HTR-8/SVneo (cell line): Measurements from ENCODE around the gene DNAL1.

ENCODE experiments used
- DNase-seq: peaks from one replicate; pipeline ENCODE4 v3.0.0; 2011; ENCODE audit warnings: low spot score, mixed read lengths; ENCODE audit not compliant: insufficient read length
- FAIRE-seq: peaks from 2 replicates; lab custom pipeline; 2011; peaks lifted over from hg19 to GRCh38; lab: Jason Lieb, UNC

Gene DNAL1

GRCh38 chr14:73721101-73721821 lies 76.5 kb downstream of the DNAL1 start:
- FAIRE-seq, result peak; percentile 58
- no peak for DNase-seq

GRCh38 chr14:73722581-73722980 lies 77.8 kb downstream of the DNAL1 start:
- no peak for DNase-seq
- FAIRE-seq, result peak; percentile 85

DNA sequence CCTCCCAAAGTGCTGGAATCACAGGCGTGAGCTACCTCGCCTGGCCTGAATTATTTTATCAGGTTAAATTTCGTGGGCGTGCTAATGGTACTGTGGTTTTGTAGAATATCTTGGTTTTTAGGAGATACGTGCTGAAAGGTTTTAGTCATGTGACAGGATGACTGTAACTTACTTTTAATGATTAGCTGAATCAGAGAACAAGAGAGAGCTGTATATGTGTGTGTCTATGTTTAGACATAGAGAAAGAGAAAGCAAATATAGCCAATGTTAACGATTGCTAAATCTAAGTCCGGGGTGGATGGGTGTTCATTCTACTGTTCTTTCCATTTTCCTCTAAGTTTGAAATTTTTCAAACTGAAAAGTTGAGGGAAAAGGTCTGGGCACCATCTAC lies 78.6 kb downstream of the DNAL1 start:
- FAIRE-seq, result peak; percentile 79
- DNase-seq, result no peak

GRCh38 chr14:73723797-73724661 lies 79.2 kb downstream of the DNAL1 start:
- FAIRE-seq, result peak; percentile 98
- peak; percentile 91 for DNase-seq

GRCh38 chr14:73724696-73725095 lies 79.9 kb downstream of the DNAL1 start:
- FAIRE-seq, result no peak

DNA sequence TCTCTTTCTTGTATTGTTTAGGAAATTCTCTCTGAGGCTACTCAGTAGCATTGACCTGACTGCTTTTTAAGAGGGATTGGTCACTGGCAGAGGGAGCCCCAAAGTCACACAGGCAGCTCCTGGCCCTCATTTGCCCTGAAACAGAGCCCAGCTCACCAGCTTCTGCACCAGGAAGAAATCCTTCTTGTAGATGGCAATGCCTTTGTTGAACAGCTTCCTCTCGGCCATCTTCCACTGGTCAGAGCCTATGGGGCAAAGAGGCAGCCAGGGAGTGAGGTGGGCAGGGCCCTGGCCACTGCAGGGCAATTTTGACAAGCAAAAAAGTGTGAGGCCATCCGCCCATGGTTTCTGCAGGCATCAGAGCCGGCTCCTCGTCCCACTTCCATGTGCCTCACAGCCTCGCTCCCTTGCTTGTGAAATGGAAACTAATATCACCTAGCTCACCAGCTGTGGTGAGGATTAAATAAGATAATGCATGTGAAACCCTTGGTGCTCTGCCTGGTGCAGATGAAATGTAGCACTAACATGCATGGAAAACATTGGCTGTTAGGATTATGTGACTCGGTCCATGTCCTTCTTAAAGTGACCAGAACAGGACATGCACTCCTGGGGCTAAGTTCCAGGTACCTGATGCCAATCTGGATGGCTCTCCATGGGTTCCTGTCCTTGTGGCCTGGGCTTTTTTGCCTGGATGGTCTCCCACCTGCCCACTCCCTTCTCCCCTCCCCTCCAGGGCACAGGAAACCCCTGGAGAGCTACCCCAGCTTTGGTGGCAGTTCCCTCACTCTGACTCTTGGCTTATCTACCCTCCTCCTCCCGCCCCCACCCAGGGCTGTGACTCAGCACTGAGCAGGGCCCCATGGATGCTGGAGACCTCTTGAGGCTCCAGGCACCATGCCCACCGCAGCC lies 80.6 kb downstream of the DNAL1 start:
- no peak for DNase-seq
- peak; percentile 85 for FAIRE-seq

More at GRCh38 chr14:73724696-73725095, 79.9 kb downstream of the DNAL1 start:
- DNase-seq, result no peak

GRCh38 chr14:73726025-73726961 lies 81.5 kb downstream of the DNAL1 start:
- FAIRE-seq (peak; percentile 52), DNase-seq (no peak)

DNA sequence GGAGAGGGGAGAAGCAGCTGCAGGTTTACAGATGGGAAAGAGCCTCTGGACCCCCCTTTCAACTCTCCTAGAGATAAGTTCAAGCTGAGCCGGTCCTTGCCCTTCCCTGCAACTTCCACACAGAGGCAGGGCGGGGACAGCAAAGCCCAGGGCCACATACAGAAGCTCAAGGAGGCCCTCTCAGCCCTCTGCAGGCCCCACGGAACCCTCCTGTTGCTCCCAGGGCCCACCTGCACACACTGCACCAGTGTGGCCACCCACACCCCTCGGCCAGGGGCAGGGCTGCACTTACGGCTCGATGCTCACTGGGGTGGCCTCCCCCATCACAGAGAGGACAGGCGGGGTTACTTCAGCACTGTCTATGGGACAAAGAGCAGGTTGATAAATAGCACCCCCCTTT lies 82.4 kb downstream of the DNAL1 start:
- FAIRE-seq (peak; percentile 33), DNase-seq (no peak)

DNA sequence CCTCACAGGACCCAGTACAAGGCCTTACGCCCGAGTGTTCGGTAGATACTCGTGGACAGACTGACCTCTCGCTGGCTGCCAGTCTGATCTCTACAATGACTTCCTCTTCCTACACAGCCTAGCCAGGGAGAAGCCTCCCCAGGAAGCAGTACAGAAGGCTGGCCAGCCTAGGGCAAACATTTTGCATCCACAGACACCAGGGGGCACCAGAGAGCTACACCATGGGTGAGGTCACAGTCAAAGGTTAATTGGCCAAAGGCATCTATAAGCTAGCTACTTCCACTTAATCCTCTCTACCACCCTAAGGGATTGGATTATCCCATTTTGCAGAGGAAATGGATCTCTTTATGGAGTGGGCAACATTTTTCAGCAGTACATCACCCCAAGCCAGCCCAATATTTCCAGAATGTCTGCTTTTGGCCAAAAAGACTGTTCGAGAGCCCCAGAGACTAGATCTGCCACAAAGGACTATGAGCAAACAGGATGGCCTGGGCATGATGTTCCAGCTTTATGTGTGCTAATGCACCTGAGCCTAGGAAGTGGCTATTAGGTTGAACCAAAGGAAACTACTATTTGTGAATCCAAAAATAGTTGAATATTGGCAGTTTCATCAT lies 84.0 kb downstream of the DNAL1 start:
- peak; percentile 95 for DNase-seq
- FAIRE-seq, result peak; percentile 97

DNA sequence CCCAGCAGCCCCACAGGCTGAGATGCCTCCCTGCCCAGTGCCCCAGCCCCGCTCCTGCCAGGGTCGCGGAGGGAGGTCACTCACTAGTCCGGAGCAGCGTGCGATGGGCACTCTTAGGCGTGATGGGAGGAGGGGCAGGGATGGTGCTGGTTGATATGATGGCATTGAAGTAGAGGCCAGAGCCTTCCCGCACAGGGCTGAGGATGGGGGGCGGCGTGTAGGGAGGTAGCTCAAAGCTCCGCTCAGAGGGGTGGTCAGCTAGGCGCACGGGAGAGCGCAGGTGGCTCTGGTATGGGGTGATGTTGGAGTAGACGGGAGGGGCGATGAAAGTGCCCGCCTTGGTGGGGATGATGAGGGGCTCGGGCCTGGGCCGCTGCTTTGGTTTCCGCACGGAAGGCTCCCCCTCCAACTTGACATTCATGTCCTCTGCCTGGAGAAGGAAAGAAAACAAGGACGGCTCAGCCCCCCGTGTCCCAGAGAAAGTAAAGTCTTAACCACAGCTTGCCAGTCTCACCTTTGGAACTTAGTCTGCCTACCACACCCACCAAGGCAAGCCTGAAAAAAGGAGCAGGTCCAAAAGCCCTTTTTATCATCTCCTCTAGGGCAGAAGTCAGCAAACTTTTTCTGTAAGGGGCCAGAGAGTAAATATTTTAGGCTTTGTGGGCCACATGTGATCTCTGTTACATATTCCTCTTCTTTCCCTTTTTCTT lies 84.9 kb downstream of the DNAL1 start:
- FAIRE-seq (peak; percentile 26), DNase-seq (no peak)

DNA sequence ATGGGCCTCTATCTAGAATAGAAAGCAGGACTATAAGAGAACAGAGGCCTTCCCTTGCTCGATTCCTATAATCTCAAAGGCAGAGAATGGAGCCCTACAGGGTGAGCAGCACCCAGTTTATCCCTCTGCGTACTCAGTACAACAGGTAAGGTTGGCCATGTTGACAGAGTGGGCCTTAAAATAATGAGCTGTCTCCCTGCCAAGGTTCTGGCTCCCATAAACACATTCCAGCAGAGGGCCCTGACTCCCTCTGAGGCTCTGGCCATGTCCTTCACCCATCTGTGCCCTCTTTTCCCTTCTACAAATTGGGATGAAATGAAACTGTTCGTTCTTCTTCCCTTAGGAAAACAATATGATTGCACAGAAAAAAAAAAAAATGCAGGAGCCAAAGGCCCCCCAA lies 86.3 kb downstream of the DNAL1 start:
- no peak for DNase-seq

GRCh38 chr14:73732006-73732405 lies 87.2 kb downstream of the DNAL1 start:
- DNase-seq (no peak), FAIRE-seq (no peak)

More for the DNA sequence above, 86.3 kb downstream of the DNAL1 start:
- no peak for FAIRE-seq

GRCh38 chr14:73736842-73737241 lies 92.1 kb downstream of the DNAL1 start:
- DNase-seq (no peak), FAIRE-seq (no peak)

GRCh38 chr14:73738518-73739173 lies 93.9 kb downstream of the DNAL1 start:
- no peak for DNase-seq
- FAIRE-seq, result peak; percentile 20

DNA sequence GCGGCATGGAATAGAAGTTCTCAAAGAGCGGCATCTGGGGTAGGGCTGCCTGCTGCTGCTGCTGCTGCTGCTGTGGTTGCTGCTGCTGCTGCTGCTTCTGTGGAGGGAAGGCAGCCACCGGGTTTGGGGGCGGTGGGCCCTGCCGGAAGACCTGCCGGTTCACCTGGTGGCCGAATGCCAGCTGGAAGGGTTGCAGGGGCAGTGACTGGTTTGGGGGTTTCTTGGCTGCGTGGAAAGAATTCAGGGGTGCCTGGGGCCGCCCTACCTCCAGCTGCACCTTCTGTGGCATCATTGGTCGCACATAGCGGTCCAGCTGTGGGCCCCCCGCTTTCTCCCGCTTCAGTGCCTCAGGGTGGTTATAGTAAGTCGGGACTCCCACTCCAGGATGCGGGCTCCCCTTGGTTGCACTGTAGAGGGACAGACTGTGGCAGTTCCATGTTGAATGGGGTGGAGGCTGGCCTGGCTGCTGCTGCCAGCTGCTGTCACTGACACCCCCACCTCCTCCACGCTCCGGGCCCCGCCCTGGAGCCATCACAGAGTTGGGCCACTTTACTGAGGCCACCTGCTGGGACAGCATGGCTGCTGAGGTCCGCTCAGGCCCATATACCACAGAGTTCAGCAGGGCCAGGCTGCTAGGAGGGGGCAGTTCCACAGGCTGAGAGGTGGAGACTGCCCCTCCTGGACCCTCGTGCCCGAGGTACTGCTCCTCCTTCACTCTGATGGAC lies 94.5 kb downstream of the DNAL1 start:
- DNase-seq (no peak), FAIRE-seq (peak; percentile 64)

- FAIRE-seq (peak; percentile 88), DNase-seq (no peak)
These were observed 95.3 kb downstream of the DNAL1 start for GRCh38 chr14:73739899-73740617.
